Kasumi-1 (cell line): ENCODE results near the gene NRSN2.
A peak's percentile ranks its signal among the peaks of the same experiment; 100 is the strongest.
"Not testable (repeated sequence)": the region's sequence is repeated elsewhere in the genome, so short reads cannot be mapped to it uniquely, and the experiment has no call there.

Experiments
- DNase-seq, 2 experiments: peaks; one replicate each; lab custom pipeline; 2025; lab: John Stamatoyannopoulos, UW

NRSN2 gene

GRCh38 chr20:325045-325888 lies 21.6 kb upstream of the NRSN2 start, which contains the start of gene SOX12:
Gene SOX12 (plus strand): TSS chr20:325552. CDS start chr20:325925, 373 bp downstream.
- peak; percentile 88 to 90 for DNase-seq

- peak; percentile 24 to 26 for DNase-seq
Measured at GRCh38 chr20:325889-326644, 20.8 kb upstream of the NRSN2 start.

GRCh38 chr20:326645-327185 lies 20.2 kb upstream of the NRSN2 start:
- DNase-seq = no peak

GRCh38 chr20:327186-328026 lies 19.5 kb upstream of the NRSN2 start:
- peak; percentile 89 to 91 for DNase-seq

- no peak for DNase-seq
Measured at GRCh38 chr20:328027-328974, 18.6 kb upstream of the NRSN2 start.

- DNase-seq = no peak
Measured at GRCh38 chr20:328975-329695, 17.8 kb upstream of the NRSN2 start.

- DNase-seq = no peak
Measured at GRCh38 chr20:329851-330232, 17.1 kb upstream of the NRSN2 start.

GRCh38 chr20:330233-331149 lies 16.4 kb upstream of the NRSN2 start:
- peak; percentile 86 to 91 for DNase-seq

GRCh38 chr20:334578-334977 lies 12.3 kb upstream of the NRSN2 start:
- no peak for DNase-seq

- not testable (repeated sequence) for DNase-seq
Measured at GRCh38 chr20:336040-336439, 10.9 kb upstream of the NRSN2 start.

GRCh38 chr20:341682-342081 lies 5.2 kb upstream of the NRSN2 start:
- DNase-seq = peak; percentile 29 to 40

- DNase-seq = no peak
Measured at GRCh38 chr20:343107-343506, 3.8 kb upstream of the NRSN2 start.

- DNase-seq = no peak
Measured at GRCh38 chr20:346033-346639, 775 bp upstream of the NRSN2 start.

GRCh38 chr20:347317-347639 lies 367 bp downstream of the NRSN2 start:
- DNase-seq = no peak

- peak; percentile 23 to 46 for DNase-seq
Measured at GRCh38 chr20:347640-348484, 951 bp downstream of the NRSN2 start.

- DNase-seq = no peak
Measured at GRCh38 chr20:348972-349841, 2.3 kb downstream of the NRSN2 start.

GRCh38 chr20:353166-353565 lies 6.3 kb downstream of the NRSN2 start:
- DNase-seq = no peak
